GM19328 (cell line): ENCODE results near the gene CYB5D1.

Experiments used
- ATAC-seq: cut with Tn5 transposase; IDR thresholded peaks from one replicate; pipeline ENCODE4 v1.9.1; 2021; ENCODE audit warnings: mild to moderate bottlenecking, moderate library complexity; ENCODE audit not compliant: unreplicated experiment

CYB5D1 gene

DNA sequence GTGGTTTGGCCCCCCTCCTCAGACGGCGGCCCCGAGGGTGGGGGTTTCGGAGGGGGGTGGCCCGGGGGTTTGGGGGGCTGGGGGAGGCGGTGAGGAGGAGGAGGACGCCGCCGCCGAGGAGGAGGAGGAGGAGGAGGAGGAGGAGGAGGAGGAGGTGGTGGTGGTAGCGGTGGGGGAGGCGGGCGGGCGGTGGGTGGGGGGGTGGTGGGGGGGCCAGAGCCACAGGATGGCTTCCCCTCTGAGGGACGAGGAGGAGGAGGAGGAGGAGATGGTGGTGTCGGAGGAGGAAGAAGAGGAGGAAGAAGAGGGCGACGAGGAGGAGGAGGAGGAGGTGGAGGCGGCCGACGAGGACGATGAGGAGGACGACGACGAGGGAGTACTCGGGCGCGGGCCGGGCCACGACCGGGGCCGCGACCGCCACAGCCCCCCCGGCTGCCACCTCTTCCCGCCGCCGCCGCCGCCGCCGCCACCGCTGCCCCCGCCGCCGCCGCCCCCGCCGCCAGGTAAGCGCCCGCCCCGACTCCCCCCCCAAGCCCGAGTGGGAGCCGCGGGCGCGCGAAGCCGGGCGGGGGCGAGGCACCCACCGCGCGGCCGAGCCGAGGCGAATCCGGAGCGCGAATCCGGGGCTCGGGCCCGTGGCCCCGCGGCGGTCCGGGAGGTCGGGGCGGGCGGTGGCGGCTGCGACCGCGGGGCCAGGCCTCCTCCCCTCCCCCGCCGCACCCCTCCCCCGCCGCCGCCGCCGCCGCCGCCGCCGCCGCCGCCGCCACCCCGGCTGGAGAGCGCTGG, 27.0 kb downstream of the CYB5D1 start:
- no peak for ATAC-seq

DNA sequence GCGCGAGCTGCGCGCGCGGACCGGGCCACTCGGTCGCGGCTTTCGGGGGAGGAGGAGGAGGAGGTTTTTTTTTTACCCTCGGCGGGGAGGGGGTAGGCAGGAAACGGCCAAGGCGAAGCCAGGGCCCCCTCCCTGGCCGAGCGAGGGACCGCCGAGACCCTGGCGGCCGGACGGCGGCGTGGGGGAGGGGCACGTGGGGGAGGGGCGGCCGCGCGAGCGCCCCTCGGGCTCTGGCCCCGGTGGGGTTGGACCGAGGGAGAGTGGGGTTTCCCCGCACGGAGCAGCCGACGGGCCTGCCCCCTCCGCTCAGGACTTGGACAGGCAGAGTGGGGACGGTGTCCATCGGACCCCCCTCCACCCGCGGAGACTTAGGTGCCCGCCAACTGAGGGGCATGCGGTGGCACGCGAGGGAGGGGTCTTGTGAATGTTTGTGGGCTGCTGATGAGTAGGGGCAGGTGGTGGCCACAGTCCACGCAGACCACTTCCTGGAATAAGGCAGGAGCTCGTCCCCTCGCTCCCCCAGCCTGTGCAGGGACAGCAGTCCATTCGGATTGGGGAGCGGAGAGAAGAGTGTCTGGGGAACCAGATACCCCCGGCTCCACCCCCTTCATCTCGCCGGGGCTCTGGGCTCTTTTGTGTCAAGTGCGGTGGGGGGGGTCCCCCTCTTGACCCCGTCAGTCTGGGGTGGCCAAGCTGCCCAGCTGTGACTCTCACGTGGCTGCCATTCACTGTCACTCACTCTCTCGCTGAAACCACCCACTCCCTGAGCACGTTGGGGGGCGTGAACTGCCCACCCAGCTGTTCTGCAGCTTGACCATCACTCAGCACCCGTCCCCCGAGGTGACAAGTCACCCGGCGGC, 27.8 kb downstream of the CYB5D1 start:
- ATAC-seq: no peak

DNA sequence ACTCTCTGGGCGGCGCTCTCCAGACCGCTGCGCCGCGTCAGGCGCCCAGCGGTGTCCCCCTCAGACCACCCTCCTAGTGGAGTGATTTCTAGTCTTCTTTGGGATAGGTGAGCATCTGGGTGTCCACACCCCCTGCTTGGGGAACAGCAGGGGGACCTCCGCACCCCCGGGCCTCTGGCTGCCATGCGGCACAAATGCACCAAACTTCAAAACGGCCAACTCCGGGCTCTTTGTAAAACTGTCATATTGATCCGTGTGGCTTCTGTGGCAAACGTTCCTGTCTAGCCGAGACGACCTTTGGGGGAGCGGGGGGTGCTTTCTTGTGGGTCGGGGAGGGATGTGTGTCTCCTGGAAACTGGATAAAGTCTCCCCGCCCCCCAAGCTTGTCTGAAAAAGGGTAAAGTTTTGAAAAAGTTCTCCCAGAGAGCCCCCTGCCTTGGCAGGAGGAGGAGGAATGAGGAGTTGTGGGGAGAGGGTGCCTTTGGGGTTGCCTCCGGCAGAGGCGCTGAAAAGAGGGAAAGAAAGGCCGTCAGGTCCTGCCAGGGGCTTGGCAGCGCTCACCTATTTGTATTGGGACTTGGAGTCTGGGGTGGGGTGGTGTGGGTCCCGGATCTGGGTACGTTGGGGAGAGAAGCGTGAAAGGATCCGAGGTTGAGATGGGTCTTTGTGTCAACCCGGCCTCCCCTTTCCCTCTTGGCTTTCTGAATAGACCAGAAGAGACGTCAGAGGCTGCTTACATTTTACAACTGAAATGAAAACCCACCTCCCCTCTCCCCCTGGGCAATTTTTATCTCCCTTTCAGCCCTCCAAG, 28.6 kb downstream of the CYB5D1 start:
- no peak for ATAC-seq

DNA sequence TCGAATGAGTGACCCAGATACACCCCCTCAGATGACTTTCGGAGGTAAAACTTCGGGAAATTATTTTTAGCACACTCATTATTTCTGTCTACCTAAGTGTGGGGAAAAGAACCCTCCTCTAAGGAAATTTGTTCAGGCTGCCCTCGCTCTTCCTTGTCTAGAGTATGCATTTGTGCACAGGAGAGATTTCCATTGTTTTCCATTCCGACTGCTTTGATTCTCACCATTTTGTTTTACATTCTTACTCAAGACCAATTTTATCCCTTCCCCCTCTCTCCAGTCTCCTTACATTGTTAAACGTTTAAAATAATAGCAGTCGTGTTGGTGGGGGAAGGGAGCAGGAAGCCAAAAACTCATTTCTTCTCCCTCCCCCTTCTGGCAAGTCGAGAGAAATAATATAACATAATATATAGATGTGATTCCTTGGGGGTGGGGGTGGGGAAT, 29.3 kb downstream of the CYB5D1 start:
- no peak for ATAC-seq

GRCh38 chr17:7887482-7888183, 29.8 kb downstream of the CYB5D1 start:
- no peak for ATAC-seq

- no peak for ATAC-seq
These were observed 30.5 kb downstream of the CYB5D1 start, which contains the start of gene CHD3 for GRCh38 chr17:7888184-7888920. Gene CHD3 (plus strand): TSS chr17:7888789. CDS start chr17:7889001, 212 bp downstream.

DNA sequence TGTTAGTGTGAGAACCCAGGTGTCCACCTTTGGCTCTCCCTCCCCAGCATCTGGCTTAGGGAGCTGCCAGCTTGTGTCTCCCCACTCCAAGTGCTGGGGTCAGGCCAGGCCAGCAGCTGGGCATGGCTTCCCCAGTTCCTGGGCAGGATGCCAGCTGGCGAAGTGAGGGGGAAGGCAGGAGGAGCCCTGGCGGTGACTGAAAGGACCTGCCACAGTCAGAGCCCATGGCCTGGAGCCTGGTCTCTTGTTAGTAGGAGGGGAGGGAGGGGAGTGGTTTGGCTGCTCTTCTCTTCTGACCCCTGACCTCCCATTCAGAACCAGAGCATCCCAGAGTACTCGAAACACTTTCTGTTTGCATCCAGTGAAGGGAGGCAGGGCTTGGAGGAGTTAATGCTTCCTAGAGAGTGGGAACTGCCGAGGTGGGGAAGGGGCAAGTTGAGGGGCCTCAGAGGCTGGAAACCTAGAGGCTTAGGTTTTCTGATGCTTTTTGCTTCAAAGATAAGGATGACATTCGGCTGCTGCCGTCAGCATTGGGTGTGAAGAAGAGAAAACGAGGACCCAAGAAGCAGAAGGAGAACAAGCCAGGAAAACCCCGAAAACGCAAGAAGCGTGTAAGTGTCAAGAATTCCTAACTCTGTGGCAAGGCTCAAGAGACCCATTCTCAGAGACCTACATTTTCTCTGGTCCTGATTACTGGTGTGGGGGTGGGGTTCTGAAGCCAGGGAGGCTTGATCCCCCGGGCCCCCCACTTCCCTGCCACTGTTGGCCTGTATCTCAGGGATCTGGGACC, 31.6 kb downstream of the CYB5D1 start:
- ATAC-seq: no peak

GRCh38 chr17:7893187-7893880, 35.5 kb downstream of the CYB5D1 start:
- ATAC-seq: no peak

DNA sequence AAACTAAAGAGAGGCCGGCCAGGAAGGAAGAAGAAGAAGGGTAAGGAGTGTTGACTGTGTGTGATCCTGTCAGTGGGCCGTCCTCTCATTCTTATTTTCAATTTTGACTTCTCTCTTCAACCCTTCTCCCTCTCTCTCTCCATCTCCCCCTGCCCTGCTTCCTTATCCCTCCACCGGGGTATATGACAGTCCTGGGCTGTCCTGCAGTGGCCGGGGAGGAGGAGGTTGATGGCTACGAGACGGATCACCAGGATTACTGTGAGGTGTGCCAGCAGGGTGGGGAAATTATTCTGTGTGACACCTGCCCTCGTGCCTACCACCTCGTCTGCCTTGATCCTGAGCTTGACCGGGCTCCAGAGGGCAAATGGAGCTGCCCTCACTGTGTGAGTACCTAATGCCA, 36.4 kb downstream of the CYB5D1 start:
- ATAC-seq: no peak

DNA sequence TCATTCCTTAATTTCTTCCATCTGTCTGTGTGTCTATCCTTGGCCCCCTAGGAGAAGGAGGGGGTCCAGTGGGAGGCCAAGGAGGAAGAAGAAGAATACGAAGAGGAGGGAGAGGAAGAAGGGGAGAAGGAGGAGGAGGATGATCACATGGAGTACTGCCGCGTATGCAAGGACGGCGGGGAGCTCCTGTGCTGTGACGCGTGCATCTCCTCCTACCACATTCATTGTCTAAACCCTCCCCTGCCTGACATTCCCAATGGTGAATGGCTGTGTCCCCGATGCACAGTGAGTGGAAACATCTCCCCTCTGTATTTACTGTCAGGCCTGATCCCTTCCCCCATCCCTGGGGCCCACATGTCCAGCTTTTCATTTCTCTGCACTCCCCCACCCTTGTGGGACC, 37.1 kb downstream of the CYB5D1 start:
- no peak for ATAC-seq

GRCh38 chr17:7897090-7897489, 39.3 kb downstream of the CYB5D1 start:
- no peak for ATAC-seq

DNA sequence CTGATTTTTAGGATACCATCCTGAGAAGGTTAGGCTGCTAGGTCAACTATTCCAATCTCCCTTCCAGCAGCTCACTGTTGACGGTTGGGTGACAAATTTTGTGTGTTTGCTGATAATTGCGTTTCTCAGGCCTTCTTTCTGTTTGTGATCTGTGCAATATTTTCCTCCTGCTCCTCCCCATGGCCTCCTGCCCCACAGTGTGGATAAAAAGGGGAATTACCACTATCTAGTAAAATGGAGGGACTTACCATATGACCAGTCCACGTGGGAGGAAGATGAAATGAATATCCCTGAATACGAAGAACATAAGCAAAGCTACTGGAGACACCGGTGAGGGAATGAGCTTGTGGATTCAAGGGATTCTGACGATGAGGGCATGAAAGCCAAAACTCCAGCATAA, 40.0 kb downstream of the CYB5D1 start:
- no peak for ATAC-seq

GRCh38 chr17:7903154-7904103, 45.6 kb downstream of the CYB5D1 start:
- ATAC-seq: no peak

DNA sequence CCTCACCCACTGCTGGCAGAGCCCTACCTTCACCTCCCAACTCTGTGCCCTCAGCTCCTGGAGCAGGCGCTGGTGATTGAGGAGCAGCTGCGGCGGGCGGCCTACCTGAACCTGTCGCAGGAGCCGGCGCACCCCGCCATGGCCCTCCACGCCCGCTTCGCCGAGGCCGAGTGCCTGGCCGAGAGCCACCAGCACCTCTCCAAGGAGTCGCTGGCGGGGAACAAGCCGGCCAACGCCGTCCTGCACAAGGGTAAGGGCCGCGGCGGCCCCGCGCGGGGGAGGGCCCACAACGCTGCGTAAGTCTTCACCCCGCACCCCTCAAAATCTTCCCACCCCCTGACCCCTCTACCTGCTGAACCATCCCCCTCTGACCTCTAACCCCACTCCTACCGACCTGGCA, 51.3 kb downstream of the CYB5D1 start:
- no peak for ATAC-seq

DNA sequence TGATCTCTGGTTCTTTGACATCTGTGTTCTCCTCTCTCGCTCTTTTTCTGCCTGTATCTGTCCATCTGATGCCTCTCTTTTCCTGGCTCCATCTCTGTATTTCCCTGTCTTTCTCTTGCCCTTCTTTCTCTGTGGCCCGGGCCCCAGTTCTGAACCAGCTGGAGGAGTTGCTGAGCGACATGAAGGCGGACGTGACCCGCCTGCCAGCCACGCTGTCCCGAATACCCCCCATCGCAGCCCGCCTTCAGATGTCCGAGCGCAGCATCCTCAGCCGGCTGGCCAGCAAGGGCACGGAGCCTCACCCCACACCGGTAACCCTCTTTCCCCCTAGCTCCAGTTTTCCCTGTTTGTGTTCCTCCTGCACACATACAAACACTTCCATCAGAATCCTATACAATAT, 52.5 kb downstream of the CYB5D1 start:
- ATAC-seq: no peak

- ATAC-seq: no peak
These were observed 52.9 kb downstream of the CYB5D1 start for GRCh38 chr17:7910711-7911110.

DNA sequence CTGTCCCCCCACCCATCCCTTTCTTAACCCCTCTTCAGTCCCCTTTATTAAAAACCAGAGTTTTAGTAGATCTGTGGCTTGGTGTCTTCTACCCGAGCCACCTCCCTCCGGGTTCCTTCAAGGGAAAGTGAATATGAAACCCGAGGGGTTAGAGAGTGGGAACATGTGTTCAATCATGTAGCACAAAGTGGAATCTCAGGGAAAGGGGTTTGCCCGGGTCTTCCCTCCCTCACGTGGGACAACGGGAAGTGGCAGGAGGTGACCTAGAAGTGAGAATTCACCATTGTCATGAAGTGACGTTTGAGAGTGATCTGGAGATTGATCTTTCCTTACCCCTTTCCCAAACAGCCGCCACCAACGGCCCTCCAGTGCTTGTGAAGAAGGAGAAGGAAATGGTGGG, 53.3 kb downstream of the CYB5D1 start:
- ATAC-seq: no peak
